Superior temporal gyrus (tissue), 1 donor: ENCODE measurements around the gene CHMP2B.

Experiments used
- DNase-seq: peaks from one replicate; pipeline ENCODE4 v3.0.0-alpha.2; 2016; ENCODE audit errors: extremely low spot score

Gene CHMP2B

GRCh38 chr3:87227104-87227834 lies at the start of gene CHMP2B:
TSS of gene CHMP2B (plus strand) at chr3:87227309. CDS start at chr3:87227523, 214 bp downstream.
- peak; percentile 97 for DNase-seq

GRCh38 chr3:87179642-87180041 lies 47.5 kb upstream of the CHMP2B start:
- no peak for DNase-seq

GRCh38 chr3:87181551-87181950 lies 45.6 kb upstream of the CHMP2B start:
- DNase-seq, result no peak

- no peak for DNase-seq
Measured at GRCh38 chr3:87182023-87182422, 45.1 kb upstream of the CHMP2B start.

- no peak for DNase-seq
Measured at GRCh38 chr3:87186608-87187159, 40.4 kb upstream of the CHMP2B start.

- no peak for DNase-seq
Measured at GRCh38 chr3:87191175-87191574, 35.9 kb upstream of the CHMP2B start.

- no peak for DNase-seq
Measured at GRCh38 chr3:87191641-87192040, 35.5 kb upstream of the CHMP2B start.

- DNase-seq, result no peak
Measured at GRCh38 chr3:87196879-87197278, 30.2 kb upstream of the CHMP2B start.

GRCh38 chr3:87197531-87197930 lies 29.6 kb upstream of the CHMP2B start:
- DNase-seq, result no peak

- DNase-seq, result no peak
Measured at GRCh38 chr3:87198774-87199173, 28.3 kb upstream of the CHMP2B start.

GRCh38 chr3:87199628-87200027 lies 27.5 kb upstream of the CHMP2B start:
- no peak for DNase-seq

GRCh38 chr3:87200060-87200647 lies 27.0 kb upstream of the CHMP2B start:
- DNase-seq, result no peak

GRCh38 chr3:87201727-87202126 lies 25.4 kb upstream of the CHMP2B start:
- no peak for DNase-seq

GRCh38 chr3:87203809-87204208 lies 23.3 kb upstream of the CHMP2B start:
- no peak for DNase-seq

- no peak for DNase-seq
Measured at GRCh38 chr3:87206070-87206469, 21.0 kb upstream of the CHMP2B start.

GRCh38 chr3:87206635-87207034 lies 20.5 kb upstream of the CHMP2B start:
- DNase-seq, result no peak

- no peak for DNase-seq
Measured at GRCh38 chr3:87207460-87207859, 19.6 kb upstream of the CHMP2B start.

- no peak for DNase-seq
Measured at GRCh38 chr3:87209111-87209510, 18.0 kb upstream of the CHMP2B start.

- no peak for DNase-seq
Measured at GRCh38 chr3:87218560-87218959, 8.5 kb upstream of the CHMP2B start.

- DNase-seq, result no peak
Measured at GRCh38 chr3:87219611-87220010, 7.5 kb upstream of the CHMP2B start.

- DNase-seq, result peak; percentile 72
Measured at GRCh38 chr3:87225659-87226058, 1.4 kb upstream of the CHMP2B start.

GRCh38 chr3:87227835-87228144 lies 681 bp downstream of the CHMP2B start:
- no peak for DNase-seq

- no peak for DNase-seq
Measured at GRCh38 chr3:87228316-87228715, 1.2 kb downstream of the CHMP2B start.
